ENCODE results near the gene ZNF512B. TPM values are rescaled to one million over a fixed set of nuclear protein-coding genes. Genes with fewer than 3 reads are reported as not detected.
"Not testable (repeated sequence)": the region's sequence is repeated elsewhere in the genome, so short reads cannot be mapped to it uniquely, and the experiment has no call there.

ZNF512B gene
- polyA plus RNA-seq, 1 donor from 2014 or later, result 0.30 TPM

DNA sequence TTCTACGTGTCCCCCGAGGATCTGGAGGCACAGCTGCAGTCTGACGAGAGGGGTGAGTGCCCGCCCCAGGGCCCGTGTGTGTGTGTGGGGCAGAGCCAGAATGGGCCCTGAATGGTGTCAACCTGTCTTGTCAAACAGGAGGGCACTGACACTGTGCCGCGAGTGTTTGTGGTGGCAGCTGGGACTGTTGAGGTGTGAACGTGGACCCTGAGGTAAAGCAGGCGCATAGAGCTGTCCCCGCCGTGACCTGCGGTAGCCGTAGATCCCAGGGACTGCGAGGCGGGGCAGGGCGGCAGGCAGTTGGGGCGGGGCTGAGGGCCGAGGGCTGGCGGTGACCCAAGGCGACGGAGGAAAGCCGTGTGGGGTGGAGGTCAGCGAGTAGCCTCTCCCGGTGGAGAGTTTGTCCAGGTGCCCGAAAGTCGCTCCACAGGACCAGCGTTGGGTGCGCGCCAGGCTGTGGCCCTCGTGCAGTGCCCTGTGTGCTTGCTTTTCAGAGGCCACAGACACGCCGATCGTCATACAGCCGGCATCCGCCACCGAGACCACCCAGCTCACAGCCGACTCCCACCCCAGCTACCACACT, 38.7 kb downstream of the ZNF512B start:
- no peak overlapping the region for H3K27ac Mint-ChIP-seq
- H3K4me1 Mint-ChIP-seq, result peaks cover 1 to 8% (median 7%) of the 10 kb centered on the region in 3 donors
- no peaks in the 10 kb centered on the region for H3K9me3 Mint-ChIP-seq
- no peak overlapping the region for H3K4me3 Mint-ChIP-seq
- peaks cover under 1% of the 10 kb centered on the region for H3K36me3 Mint-ChIP-seq
- no peaks in the 10 kb centered on the region for H3K27me3 Mint-ChIP-seq

DNA sequence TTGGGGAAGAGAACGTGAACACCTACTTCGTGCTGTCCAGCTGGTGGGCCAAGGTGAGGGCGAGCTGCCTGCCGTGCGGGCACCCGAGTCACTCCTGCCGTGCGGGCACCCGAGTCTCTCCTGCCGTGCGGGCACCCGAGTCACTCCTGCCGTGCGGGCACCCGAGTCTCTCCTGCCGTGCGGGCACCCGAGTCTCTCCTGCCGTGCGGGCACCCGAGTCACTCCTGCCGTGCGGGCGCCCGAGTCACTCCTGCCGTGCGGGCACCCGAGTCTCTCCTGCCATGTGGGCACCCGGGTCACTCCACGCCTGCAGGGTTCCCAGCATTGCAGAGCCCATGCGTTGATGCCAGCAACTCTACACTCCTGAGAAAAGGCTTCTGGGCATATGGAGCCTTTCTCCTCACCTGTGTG, 40.3 kb downstream of the ZNF512B start:
- H3K27ac Mint-ChIP-seq, H3K9me3 Mint-ChIP-seq, H3K4me3 Mint-ChIP-seq, H3K36me3 Mint-ChIP-seq, H3K27me3 Mint-ChIP-seq, H3K4me1 Mint-ChIP-seq: not testable (repeated sequence)

DNA sequence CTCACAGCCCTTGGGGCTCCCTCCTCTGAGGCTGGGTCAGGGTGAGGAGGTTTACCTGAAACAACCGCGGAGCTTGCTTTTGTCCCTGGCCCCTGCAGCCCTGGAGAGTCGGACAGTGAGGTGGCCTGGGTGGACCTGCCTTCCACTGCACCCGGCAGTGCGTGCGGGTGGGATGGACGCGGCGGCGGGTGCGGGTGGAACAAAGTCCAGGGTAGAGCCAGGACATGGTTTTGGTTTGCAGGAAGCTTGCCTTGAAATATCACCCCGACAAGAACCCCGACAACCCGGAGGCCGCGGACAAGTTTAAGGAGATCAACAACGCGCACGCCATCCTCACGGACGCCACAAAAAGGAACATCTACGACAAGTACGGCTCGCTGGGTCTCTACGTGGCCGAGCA, 40.7 kb downstream of the ZNF512B start:
- Mint-ChIP-seq H3K36me3 (peaks cover 1% of the 10 kb centered on the region), H3K9me3 (no peaks in the 10 kb centered on the region), H3K27ac (no peak overlapping the region)

GRCh38 chr20:63926298-63926697, 43.4 kb downstream of the ZNF512B start:
- Mint-ChIP-seq H3K4me1 (peaks cover 3 to 11% (median 4%) of the 10 kb centered on the region in 3 donors), H3K36me3 (peaks cover 1% of the 10 kb centered on the region), H3K9me3 (no peaks in the 10 kb centered on the region), H3K4me3 (no peak overlapping the region), H3K27me3 (no peaks in the 10 kb centered on the region), H3K27ac (no peak overlapping the region)

More for the DNA sequence above, 40.7 kb downstream of the ZNF512B start:
- H3K4me1 Mint-ChIP-seq, result peaks cover 3 to 8% (median 4%) of the 10 kb centered on the region in 3 donors
- H3K27me3 Mint-ChIP-seq, result no peaks in the 10 kb centered on the region
- no peak overlapping the region for H3K4me3 Mint-ChIP-seq

DNA sequence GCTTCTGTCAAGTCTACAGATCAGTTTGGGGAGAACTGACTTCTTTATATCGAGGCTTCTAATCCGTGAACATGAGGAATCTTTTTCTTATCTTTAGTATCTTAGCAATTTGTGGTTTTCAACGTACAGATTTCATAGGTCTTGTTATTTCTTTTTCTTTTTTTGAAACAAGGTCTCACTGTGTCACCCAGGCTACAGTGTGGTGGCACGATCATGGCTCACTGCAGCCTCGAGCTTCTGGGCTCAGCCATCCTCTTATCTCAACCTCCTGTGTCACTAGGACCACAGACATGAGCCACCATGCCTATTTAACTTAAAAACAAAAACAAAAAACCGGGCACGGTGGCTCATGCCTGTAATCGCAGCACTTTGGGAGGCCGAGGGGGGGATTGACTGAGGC, 45.5 kb downstream of the ZNF512B start:
- Mint-ChIP-seq H3K27ac (no peak overlapping the region), H3K9me3 (no peaks in the 10 kb centered on the region), H3K36me3 (peaks cover 1% of the 10 kb centered on the region), H3K4me3 (no peak overlapping the region), H3K4me1 (peaks cover 3 to 11% (median 4%) of the 10 kb centered on the region in 3 donors), H3K27me3 (no peaks in the 10 kb centered on the region)

GRCh38 chr20:63923651-63924050, 46.1 kb downstream of the ZNF512B start:
- no peaks in the 10 kb centered on the region for H3K9me3 Mint-ChIP-seq
- H3K4me1 Mint-ChIP-seq, result peaks cover 6 to 13% (median 9%) of the 10 kb centered on the region in 3 donors
- H3K27ac Mint-ChIP-seq, result no peak overlapping the region
- no peaks in the 10 kb centered on the region for H3K27me3 Mint-ChIP-seq
- no peak overlapping the region for H3K4me3 Mint-ChIP-seq
- H3K36me3 Mint-ChIP-seq, result peaks cover 1% of the 10 kb centered on the region

GRCh38 chr20:63920226-63920625, 49.5 kb downstream of the ZNF512B start:
- Mint-ChIP-seq H3K27ac (no peak overlapping the region), H3K4me1 (peaks cover 18 to 23% (median 21%) of the 10 kb centered on the region in 3 donors), H3K36me3 (peaks cover 4% of the 10 kb centered on the region), H3K9me3 (peaks cover 0 to 2% (median 0%) of the 10 kb centered on the region in 3 donors), H3K4me3 (peak overlapping the region in 1 of 4 donors; percentile 52), H3K27me3 (no peaks in the 10 kb centered on the region)

DNA sequence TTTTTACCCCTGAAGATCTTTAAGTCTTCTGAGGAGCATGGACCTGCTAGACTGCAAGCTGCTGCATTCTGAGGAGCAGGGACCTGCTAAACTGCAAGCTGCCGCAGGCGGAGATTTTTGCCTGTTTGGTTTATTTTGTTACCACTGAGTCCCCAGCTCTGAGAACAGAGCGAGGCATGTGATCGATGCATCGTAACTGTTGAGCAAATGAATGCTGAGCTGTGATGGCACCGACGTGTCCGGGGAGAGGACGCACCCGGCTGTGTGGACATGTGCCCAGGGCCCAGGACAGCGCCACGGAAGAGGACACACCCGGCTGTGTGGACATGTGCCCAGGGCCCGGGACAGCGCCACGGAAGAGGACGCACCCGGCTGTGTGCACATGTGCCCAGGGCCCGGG, 50.6 kb downstream of the ZNF512B start:
- Mint-ChIP-seq H3K27me3 (no peaks in the 10 kb centered on the region), H3K36me3 (peaks cover 4% of the 10 kb centered on the region), H3K27ac (no peak overlapping the region), H3K9me3 (peaks cover 0 to 2% (median 0%) of the 10 kb centered on the region in 3 donors), H3K4me1 (peaks cover 15 to 24% (median 23%) of the 10 kb centered on the region in 3 donors), H3K4me3 (peak overlapping the region in 1 of 4 donors; percentile 32)

DNA sequence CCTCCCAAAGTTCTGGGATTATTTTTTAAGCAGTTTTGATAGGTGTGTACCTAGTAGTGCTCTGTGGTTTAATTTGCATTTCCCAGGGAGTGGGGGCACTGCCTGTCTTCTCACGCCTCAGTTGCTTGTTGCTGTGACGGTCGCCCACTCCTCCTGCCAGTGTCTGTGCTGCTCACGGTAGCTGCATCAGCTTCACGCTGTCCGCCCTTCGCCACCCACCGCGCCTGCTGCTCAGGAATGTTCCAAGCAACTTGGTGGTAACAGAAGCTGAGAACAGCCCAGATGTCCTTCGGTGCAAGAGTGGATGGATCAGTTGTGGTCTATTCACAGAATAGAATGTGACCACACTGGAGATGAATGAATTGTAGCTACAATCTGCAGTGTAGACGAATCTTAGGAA, 51.9 kb downstream of the ZNF512B start:
- Mint-ChIP-seq H3K9me3 (peaks cover 0 to 2% (median 0%) of the 10 kb centered on the region in 3 donors), H3K4me1 (peaks cover 20 to 24% (median 23%) of the 10 kb centered on the region in 3 donors), H3K27ac (peak overlapping the region in 2 of 3 donors; percentile 46 to 94), H3K27me3 (no peaks in the 10 kb centered on the region), H3K36me3 (peaks cover 4% of the 10 kb centered on the region), H3K4me3 (peak overlapping the region in 2 of 4 donors; percentile 43 to 68)

DNA sequence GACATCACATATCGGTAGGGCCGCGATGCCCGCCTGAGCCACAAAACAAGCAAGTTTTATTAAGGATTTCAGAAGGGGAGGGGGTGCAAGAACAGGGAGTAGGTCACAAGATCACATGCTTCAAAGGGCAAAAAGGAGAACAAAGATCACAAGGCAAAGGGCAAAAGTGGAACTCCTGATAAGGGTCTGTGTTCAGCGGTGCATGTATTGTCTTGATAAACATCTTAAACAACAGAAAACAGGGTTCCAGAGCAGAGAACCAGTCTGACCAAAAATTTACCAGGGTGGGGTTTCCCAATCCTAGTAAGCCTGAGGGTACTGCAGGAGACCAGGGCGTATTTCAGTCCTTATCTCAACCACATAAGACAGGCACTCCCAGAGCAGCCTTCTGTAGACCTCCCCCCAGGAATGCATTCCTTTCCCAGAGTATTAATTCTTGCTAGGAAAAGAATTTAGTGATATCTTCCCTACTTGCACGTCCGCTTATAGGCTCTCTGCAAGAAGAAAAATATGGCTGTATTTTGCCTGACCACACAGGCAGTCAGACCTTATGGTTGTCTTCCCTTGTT, 53.3 kb downstream of the ZNF512B start:
- peak overlapping the region in 2 of 4 donors; percentile 35 to 54 for H3K4me3 Mint-ChIP-seq
- H3K9me3 Mint-ChIP-seq, H3K27me3 Mint-ChIP-seq, H3K36me3 Mint-ChIP-seq: not testable (repeated sequence)
- H3K27ac Mint-ChIP-seq, result peak overlapping the region in 2 of 3 donors; percentile 39 to 53
- H3K4me1 Mint-ChIP-seq, result peaks cover 21 to 25% (median 24%) of the 10 kb centered on the region in 3 donors

DNA sequence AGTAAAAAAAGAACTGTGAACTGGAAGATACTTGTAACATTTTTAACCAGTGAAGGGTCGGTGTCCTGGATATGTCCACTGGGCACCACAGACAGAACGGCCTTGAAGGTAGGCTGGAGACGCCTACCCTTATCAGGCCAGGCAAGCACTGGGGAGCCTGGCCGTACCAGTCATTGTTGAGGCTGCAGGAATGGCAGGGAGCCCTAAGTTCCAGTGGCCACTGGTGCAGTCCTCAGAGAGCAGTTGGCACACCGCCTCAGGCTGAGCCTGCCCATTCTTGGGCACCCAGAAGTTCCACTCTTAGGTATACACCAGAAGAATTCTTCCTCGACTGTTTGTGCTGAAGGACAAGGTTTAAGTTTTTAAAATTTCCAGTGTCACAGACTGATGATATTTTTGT, 54.3 kb downstream of the ZNF512B start:
- H3K4me1 Mint-ChIP-seq, result peaks cover 27 to 33% (median 32%) of the 10 kb centered on the region in 3 donors
- peaks cover 0 to 2% (median 0%) of the 10 kb centered on the region in 3 donors for H3K9me3 Mint-ChIP-seq
- H3K27me3 Mint-ChIP-seq, result no peaks in the 10 kb centered on the region
- H3K27ac Mint-ChIP-seq, result no peak overlapping the region
- H3K4me3 Mint-ChIP-seq, result no peak overlapping the region
- peaks cover 4% of the 10 kb centered on the region for H3K36me3 Mint-ChIP-seq

GRCh38 chr20:63913768-63914167, 56.0 kb downstream of the ZNF512B start:
- peaks cover 33 to 36% (median 34%) of the 10 kb centered on the region in 3 donors for H3K4me1 Mint-ChIP-seq
- H3K36me3 Mint-ChIP-seq, result peaks cover 7% of the 10 kb centered on the region
- H3K27ac Mint-ChIP-seq, result no peak overlapping the region
- peaks cover 0 to 2% (median 0%) of the 10 kb centered on the region in 3 donors for H3K9me3 Mint-ChIP-seq
- H3K27me3 Mint-ChIP-seq, result no peaks in the 10 kb centered on the region
- H3K4me3 Mint-ChIP-seq, result no peak overlapping the region

DNA sequence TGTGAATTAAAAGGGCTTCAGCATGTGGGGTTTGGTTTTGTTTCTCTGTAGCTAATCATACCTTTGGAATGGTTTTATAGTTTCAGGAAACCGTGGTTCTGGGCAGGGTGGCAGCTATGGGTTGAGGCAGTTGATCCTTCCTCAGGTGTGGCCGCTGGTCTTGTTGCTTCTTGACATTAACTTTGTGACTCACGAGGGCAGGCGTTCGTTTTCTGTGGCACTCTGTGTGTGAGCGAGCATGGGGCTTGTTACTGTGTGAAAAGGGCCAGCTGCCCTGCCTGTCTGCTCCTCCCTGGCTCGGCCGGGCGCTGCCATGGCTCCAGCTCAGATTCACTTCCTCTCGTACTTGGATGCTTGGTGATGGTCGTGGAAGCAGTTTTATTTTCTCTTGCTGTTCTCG, 58.6 kb downstream of the ZNF512B start:
- peaks cover 0 to under 1% (median 0%) of the 10 kb centered on the region in 3 donors for H3K9me3 Mint-ChIP-seq
- no peak overlapping the region for H3K27ac Mint-ChIP-seq
- H3K4me3 Mint-ChIP-seq, result peak overlapping the region in 1 of 4 donors; percentile 37
- H3K27me3 Mint-ChIP-seq, result no peaks in the 10 kb centered on the region
- H3K4me1 Mint-ChIP-seq, result peaks cover 16 to 26% (median 26%) of the 10 kb centered on the region in 3 donors
- H3K36me3 Mint-ChIP-seq, result peaks cover 3% of the 10 kb centered on the region

DNA sequence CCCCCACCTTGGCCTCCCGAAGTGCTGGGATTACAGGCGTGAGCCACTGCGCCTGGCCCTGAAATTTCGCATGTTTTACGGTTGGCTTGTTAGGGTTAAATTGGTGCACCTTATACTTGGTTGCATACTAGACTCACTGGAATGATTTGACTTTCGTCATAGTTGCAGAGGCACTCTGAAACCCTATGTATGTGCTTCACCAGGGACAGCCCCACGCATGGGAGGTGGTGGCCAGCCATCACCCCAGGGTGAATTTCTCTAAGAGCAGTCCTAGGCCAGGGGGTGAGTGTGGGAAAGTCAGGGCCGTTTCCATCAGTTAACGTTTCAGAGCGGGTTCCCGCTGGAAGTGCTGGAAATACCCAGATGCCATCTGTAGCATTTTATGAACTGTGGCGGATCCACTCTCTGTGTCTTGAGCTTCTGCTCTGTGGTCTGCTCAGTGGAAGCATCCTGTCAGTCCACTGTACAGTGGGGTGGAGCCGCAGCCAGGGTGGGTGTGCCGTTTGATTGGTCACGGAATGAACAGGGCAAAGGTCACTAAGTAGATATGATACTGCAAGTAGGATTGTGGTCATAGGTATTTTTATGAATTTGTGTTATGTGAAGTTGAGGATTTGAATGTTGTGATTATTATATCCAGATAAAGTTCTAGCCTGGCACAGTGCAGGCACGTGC, 61.6 kb downstream of the ZNF512B start:
- no peaks in the 10 kb centered on the region for H3K9me3 Mint-ChIP-seq
- H3K27ac Mint-ChIP-seq, result peak overlapping the region in 2 of 3 donors; percentile 67 to 76
- peak overlapping the region in 1 of 4 donors; percentile 48 for H3K4me3 Mint-ChIP-seq
- no peaks in the 10 kb centered on the region for H3K27me3 Mint-ChIP-seq
- peaks cover 3% of the 10 kb centered on the region for H3K36me3 Mint-ChIP-seq
- peaks cover 17 to 28% (median 28%) of the 10 kb centered on the region in 3 donors for H3K4me1 Mint-ChIP-seq
